Trophoblast cell (in vitro differentiated cells and primary cell): ENCODE data around the gene TESMIN.

Experiments
- DNase-seq, 2 donors: peaks; one replicate each; pipeline ENCODE4 v3.0.0-alpha.2; 2016
- H2AFZ ChIP-seq: 2 replicates; pipeline ENCODE4 v1.6.1; 2013; ENCODE audit warnings: low read length, moderate library complexity, mild to moderate bottlenecking; ENCODE audit not compliant: insufficient read depth, poor library complexity
- H2AK5ac ChIP-seq: 2 replicates; pipeline ENCODE4 v1.6.1; 2013; ENCODE audit warnings: mild to moderate bottlenecking, low read length
- H2BK120ac ChIP-seq: 2 replicates; pipeline ENCODE4 v1.6.1; 2013; ENCODE audit warnings: low read length, mild to moderate bottlenecking, moderate library complexity; ENCODE audit not compliant: insufficient read depth, poor library complexity
- H2BK12ac ChIP-seq: 2 replicates; pipeline ENCODE4 v1.6.1; 2013; ENCODE audit warnings: mild to moderate bottlenecking, low read length, moderate library complexity
- H2BK5ac ChIP-seq: 2 replicates; pipeline ENCODE4 v1.6.1; 2013; ENCODE audit warnings: low read length, low read depth, moderate library complexity, mild to moderate bottlenecking; ENCODE audit not compliant: poor library complexity
- H3K14ac ChIP-seq: 2 replicates; pipeline ENCODE4 v1.6.1; 2013; ENCODE audit warnings: mild to moderate bottlenecking, low read length
- H3K18ac ChIP-seq: 2 replicates; pipeline ENCODE4 v1.6.1; 2013; ENCODE audit warnings: mild to moderate bottlenecking, low read length
- H3K23ac ChIP-seq: 2 replicates; pipeline ENCODE4 v1.6.1; 2013; ENCODE audit warnings: low read length
- H3K27ac ChIP-seq: 2 replicates; pipeline ENCODE4 v1.5.1; 2013; ENCODE audit warnings: low read depth, mild to moderate bottlenecking, inconsistent platforms, low read length, moderate library complexity
- H3K27me3 ChIP-seq: 2 replicates; pipeline ENCODE4 v1.6.1; 2013; ENCODE audit warnings: inconsistent platforms, mild to moderate bottlenecking, low read length, moderate library complexity; ENCODE audit not compliant: insufficient read depth
- H3K36me3 ChIP-seq, 2 experiments: 1 replicate in 1 of 2; 2 replicates in 1 of 2; pipeline ENCODE4 v1.6.1; 2013; ENCODE audit warnings: low read length in 2 of 2, mild to moderate bottlenecking in 2 of 2, moderate library complexity in 1 of 2; ENCODE audit not compliant: insufficient read depth in 2 of 2, control insufficient read depth in 1 of 2
- H3K4ac ChIP-seq: 2 replicates; pipeline ENCODE4 v1.6.1; 2013; ENCODE audit warnings: low read depth, mild to moderate bottlenecking, low read length, moderate library complexity
- H3K4me1 ChIP-seq, 2 experiments: 1 replicate in 1 of 2; 2 replicates in 1 of 2; pipeline ENCODE4 v1.6.1; 2013; ENCODE audit warnings: low read length in 2 of 2, mild to moderate bottlenecking in 2 of 2, moderate library complexity in 1 of 2; ENCODE audit not compliant: insufficient read depth in 2 of 2, control insufficient read depth in 1 of 2
- H3K4me2 ChIP-seq: 2 replicates; pipeline ENCODE4 v1.6.1; 2013; ENCODE audit warnings: inconsistent platforms, mild to moderate bottlenecking, low read length, moderate library complexity
- H3K4me3 ChIP-seq: 2 replicates; pipeline ENCODE4 v1.5.1; 2013; ENCODE audit warnings: mild to moderate bottlenecking, low read depth, low read length, inconsistent platforms
- H3K79me1 ChIP-seq: one replicate; pipeline ENCODE4 v1.6.1; 2013; ENCODE audit warnings: low read length
- H3K79me2 ChIP-seq: 2 replicates; pipeline ENCODE4 v1.6.1; 2013; ENCODE audit warnings: low read length, mild to moderate bottlenecking; ENCODE audit not compliant: control insufficient read depth, insufficient read depth, poor library complexity
- H3K9ac ChIP-seq: 2 replicates; pipeline ENCODE4 v1.6.1; 2013; ENCODE audit warnings: mild to moderate bottlenecking, low read length
- H3K9me3 ChIP-seq: 2 replicates; pipeline ENCODE4 v1.6.1; 2013; ENCODE audit warnings: low read depth, mild to moderate bottlenecking, control low read depth, inconsistent platforms, low read length; ENCODE audit not compliant: insufficient read depth
- H4K12ac ChIP-seq: 2 replicates; pipeline ENCODE4 v1.6.1; 2013; ENCODE audit warnings: low read depth, mild to moderate bottlenecking, low read length, moderate library complexity
- H4K8ac ChIP-seq: 2 replicates; pipeline ENCODE4 v1.6.1; 2013; ENCODE audit warnings: low read depth, mild to moderate bottlenecking, low read length, moderate library complexity
- H4K91ac ChIP-seq: one replicate; pipeline ENCODE4 v1.6.1; 2013; ENCODE audit warnings: low read depth, mild to moderate bottlenecking, low read length, moderate library complexity
- WGBS: extraction: QIAGEN DNeasy Blood & Tissue Kit; methylation state at CpG from one replicate; pipeline ENCODE4 v1.1.7; 2013; ENCODE audit warnings: missing lambda C conversion rate; ENCODE audit not compliant: insufficient read length, insufficient coverage; ENCODE audit errors: extremely low coverage; 5-methylcytosine and 5-hydroxymethylcytosine counted together

TESMIN gene

GRCh38 chr11:68756171-68756766 is 4.9 kb upstream of the TESMIN start:
- no peak overlapping the region for H4K91ac ChIP-seq
- H3K4ac ChIP-seq = no peak overlapping the region
- H3K36me3 ChIP-seq = no peaks in the 10 kb centered on the region
- H2BK5ac ChIP-seq = no peak overlapping the region
- no peak overlapping the region for H3K27ac ChIP-seq
- H4K12ac ChIP-seq = no peak overlapping the region
- H2BK12ac ChIP-seq = no peak overlapping the region
- no peak overlapping the region for H3K14ac ChIP-seq
- no peaks in the 10 kb centered on the region for H3K79me1 ChIP-seq
- H2AFZ ChIP-seq = no peak overlapping the region
- H3K4me1 ChIP-seq = no peaks in the 10 kb centered on the region
- H3K27me3 ChIP-seq = no peaks in the 10 kb centered on the region
- no peak overlapping the region for H2BK120ac ChIP-seq
- H3K4me3 ChIP-seq = no peak overlapping the region
- no peak overlapping the region for H3K4me2 ChIP-seq
- H4K8ac ChIP-seq = no peak overlapping the region
- H3K18ac ChIP-seq = no peak overlapping the region
- H3K23ac ChIP-seq = no peak overlapping the region
- H3K79me2 ChIP-seq = no peaks in the 10 kb centered on the region
- no peak overlapping the region for H3K9ac ChIP-seq
- peaks cover 1% of the 10 kb centered on the region for H3K9me3 ChIP-seq
- H2AK5ac ChIP-seq = no peak overlapping the region
- WGBS = no CpG with 5 or more reads among the region's 12 CpGs
- peak in 1 of 2 donors; percentile 45 for DNase-seq

GRCh38 chr11:68753300-68753699 is 2.0 kb upstream of the TESMIN start:
- no peaks in the 10 kb centered on the region for H3K36me3 ChIP-seq
- no CpG with 5 or more reads among the region's 9 CpGs for WGBS
- H4K12ac ChIP-seq = no peak overlapping the region
- no peak overlapping the region for H2BK5ac ChIP-seq
- H2BK120ac ChIP-seq = no peak overlapping the region
- H3K4me1 ChIP-seq = peaks cover 0 to 7% of the 10 kb centered on the region in 2 experiments
- no peak overlapping the region for H3K9ac ChIP-seq
- no peak overlapping the region for H3K4ac ChIP-seq
- no peak overlapping the region for H3K4me2 ChIP-seq
- H3K27ac ChIP-seq = no peak overlapping the region
- no peak overlapping the region for H3K18ac ChIP-seq
- H2AK5ac ChIP-seq = no peak overlapping the region
- H3K79me2 ChIP-seq = no peaks in the 10 kb centered on the region
- H2AFZ ChIP-seq = no peak overlapping the region
- H3K9me3 ChIP-seq = no peaks in the 10 kb centered on the region
- H2BK12ac ChIP-seq = no peak overlapping the region
- H4K8ac ChIP-seq = no peak overlapping the region
- H3K79me1 ChIP-seq = peaks cover 1% of the 10 kb centered on the region
- DNase-seq = no peak
- H3K4me3 ChIP-seq = peak overlapping the region; percentile 37
- no peak overlapping the region for H3K14ac ChIP-seq
- no peaks in the 10 kb centered on the region for H3K27me3 ChIP-seq
- H4K91ac ChIP-seq = no peak overlapping the region
- no peak overlapping the region for H3K23ac ChIP-seq

GRCh38 chr11:68751004-68751325 is 355 bp downstream of the TESMIN start:
- peak overlapping the region; percentile 17 for H4K8ac ChIP-seq
- H2BK12ac ChIP-seq = no peak overlapping the region
- no CpG with 5 or more reads among the region's 22 CpGs for WGBS
- no peak overlapping the region for H2AFZ ChIP-seq
- no peaks in the 10 kb centered on the region for H3K27me3 ChIP-seq
- peak overlapping the region; percentile 79 for H3K4me2 ChIP-seq
- H3K27ac ChIP-seq = no peak overlapping the region
- no peak overlapping the region for H3K4ac ChIP-seq
- H2AK5ac ChIP-seq = no peak overlapping the region
- peak overlapping the region; percentile 14 for H3K18ac ChIP-seq
- no peak overlapping the region for H3K9ac ChIP-seq
- H3K9me3 ChIP-seq = no peaks in the 10 kb centered on the region
- H3K14ac ChIP-seq = peak overlapping the region; percentile 11
- H2BK5ac ChIP-seq = no peak overlapping the region
- H4K12ac ChIP-seq = no peak overlapping the region
- H2BK120ac ChIP-seq = peak overlapping the region; percentile 8
- H3K4me3 ChIP-seq = peak overlapping the region; percentile 74
- no peaks in the 10 kb centered on the region for H3K36me3 ChIP-seq
- no peak overlapping the region for H3K23ac ChIP-seq
- peaks cover 0 to 7% of the 10 kb centered on the region in 2 experiments for H3K4me1 ChIP-seq
- no peaks in the 10 kb centered on the region for H3K79me2 ChIP-seq
- peak overlapping the region; percentile 55 for H4K91ac ChIP-seq
- no peak for DNase-seq
- H3K79me1 ChIP-seq = peaks cover 1% of the 10 kb centered on the region

GRCh38 chr11:68750195-68751003 is 921 bp downstream of the TESMIN start:
- H4K8ac ChIP-seq = peak overlapping the region; percentile 0
- H2AFZ ChIP-seq = peak overlapping the region; percentile 6
- H4K12ac ChIP-seq = no peak overlapping the region
- H3K9me3 ChIP-seq = no peaks in the 10 kb centered on the region
- no peaks in the 10 kb centered on the region for H3K36me3 ChIP-seq
- no peak overlapping the region for H2AK5ac ChIP-seq
- DNase-seq = peak in 1 of 2 donors; percentile 42
- no peak overlapping the region for H2BK12ac ChIP-seq
- WGBS = no CpG with 5 or more reads among the region's 76 CpGs
- H2BK5ac ChIP-seq = no peak overlapping the region
- H2BK120ac ChIP-seq = no peak overlapping the region
- H3K23ac ChIP-seq = no peak overlapping the region
- no peak overlapping the region for H3K27ac ChIP-seq
- H3K4me3 ChIP-seq = peak overlapping the region; percentile 42
- H3K79me2 ChIP-seq = no peaks in the 10 kb centered on the region
- H3K4me1 ChIP-seq = peaks cover 0 to 7% of the 10 kb centered on the region in 2 experiments
- no peaks in the 10 kb centered on the region for H3K27me3 ChIP-seq
- H3K14ac ChIP-seq = no peak overlapping the region
- peaks cover 1% of the 10 kb centered on the region for H3K79me1 ChIP-seq
- H3K9ac ChIP-seq = no peak overlapping the region
- no peak overlapping the region for H3K18ac ChIP-seq
- H3K4me2 ChIP-seq = peak overlapping the region; percentile 49
- no peak overlapping the region for H4K91ac ChIP-seq
- no peak overlapping the region for H3K4ac ChIP-seq
